C1 segment of cervical spinal cord (tissue), 14 donors: ENCODE measurements around the gene CSNK1D.

Experiments
- DNase-seq, 14 donors: peaks; one replicate each; lab custom pipeline; 2025; lab: John Stamatoyannopoulos, UW

Gene CSNK1D

DNA sequence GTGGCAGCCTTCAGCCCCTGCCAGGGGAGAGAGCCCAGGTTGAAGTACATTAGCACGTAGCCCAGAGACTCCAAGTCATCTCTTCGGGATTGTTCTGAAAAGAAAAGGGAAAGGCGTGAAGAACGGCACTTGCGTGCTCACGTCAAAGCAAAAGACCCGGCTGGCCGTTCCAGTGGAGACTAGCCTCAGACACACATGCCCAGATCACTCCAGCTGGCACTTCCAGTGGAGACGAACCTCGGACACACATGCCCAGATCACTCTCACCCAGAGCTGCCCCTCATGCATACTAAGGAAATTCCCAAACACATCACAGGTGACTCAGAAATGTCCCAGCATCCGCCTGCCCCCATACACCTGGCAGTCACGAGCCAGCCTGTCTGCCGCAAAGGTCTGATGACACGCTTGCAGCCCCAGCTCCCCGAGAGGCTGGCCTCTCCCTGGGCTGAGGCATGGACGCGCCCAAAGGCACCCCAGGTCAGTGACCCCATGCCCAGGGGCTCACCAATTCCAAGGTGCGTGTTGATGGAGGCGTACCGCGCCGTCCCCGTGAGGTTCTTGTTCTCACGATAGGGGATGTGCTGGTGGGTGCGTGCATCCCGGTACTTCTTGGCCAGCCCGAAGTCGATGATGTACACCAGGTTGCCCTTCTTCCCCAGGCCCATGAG lies 20.9 kb downstream of the CSNK1D start:
- DNase-seq: no peak

DNA sequence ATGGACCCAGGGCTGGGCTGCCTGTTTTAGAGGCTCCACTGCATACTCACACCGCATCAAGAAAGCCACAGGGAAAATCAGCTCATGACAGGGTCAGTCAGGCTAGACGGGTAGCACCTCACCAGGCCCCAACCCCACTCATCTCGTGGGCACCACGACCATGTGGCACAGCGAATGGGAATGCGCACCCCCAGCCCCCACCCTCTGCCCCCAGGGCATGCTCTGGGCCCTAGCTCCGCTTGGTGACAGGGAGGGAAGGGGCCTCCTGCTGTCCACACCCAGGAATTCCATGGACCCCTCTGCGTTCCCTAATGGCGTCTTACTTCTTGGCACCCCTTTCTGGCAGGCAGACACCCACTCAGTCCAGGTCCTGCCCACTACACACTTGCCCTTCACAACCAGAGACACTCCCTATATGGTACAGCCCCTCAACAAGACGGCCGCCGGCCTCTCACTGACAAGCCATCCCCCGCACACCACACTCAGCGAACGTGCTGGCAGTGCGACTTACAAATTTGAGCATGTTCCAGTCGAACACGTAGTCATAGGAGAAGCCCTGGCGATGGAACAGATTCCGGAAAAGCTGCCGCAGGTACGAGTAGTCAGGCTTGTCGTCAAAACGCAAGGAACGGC lies 22.5 kb downstream of the CSNK1D start:
- no peak for DNase-seq

DNA sequence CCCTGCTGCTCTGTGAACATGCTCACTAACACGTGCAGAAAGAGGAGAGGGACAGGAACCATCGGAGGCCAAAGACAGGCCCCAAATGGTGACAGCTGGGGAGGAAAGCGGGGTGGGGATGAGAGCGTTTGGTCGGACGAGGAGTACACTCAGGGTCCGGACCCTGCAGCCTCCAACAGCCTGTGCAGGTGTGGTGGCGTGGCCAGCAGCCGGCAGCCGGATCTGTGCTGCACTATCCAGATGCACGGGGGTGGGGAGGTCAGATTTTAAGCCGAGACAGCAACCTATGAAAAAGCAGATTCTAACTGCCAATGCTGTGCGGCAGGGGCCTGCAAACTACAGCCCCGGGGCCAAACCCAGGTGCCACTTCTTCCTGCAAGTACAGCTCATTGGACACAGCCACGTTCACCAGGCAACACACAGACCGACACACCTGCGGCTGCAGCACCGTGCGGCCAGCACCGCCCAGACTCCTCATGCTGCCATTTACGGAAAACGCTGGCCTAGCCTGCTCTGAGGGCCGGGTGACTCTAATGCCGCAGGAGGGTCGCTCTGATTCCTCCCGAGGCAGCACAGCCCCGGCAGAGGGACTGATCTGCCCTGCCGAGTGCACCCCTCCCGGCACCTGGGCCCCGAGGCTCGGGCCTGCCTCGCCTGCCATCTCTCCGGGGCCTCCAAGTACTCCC lies 23.5 kb downstream of the CSNK1D start:
- DNase-seq: no peak

DNA sequence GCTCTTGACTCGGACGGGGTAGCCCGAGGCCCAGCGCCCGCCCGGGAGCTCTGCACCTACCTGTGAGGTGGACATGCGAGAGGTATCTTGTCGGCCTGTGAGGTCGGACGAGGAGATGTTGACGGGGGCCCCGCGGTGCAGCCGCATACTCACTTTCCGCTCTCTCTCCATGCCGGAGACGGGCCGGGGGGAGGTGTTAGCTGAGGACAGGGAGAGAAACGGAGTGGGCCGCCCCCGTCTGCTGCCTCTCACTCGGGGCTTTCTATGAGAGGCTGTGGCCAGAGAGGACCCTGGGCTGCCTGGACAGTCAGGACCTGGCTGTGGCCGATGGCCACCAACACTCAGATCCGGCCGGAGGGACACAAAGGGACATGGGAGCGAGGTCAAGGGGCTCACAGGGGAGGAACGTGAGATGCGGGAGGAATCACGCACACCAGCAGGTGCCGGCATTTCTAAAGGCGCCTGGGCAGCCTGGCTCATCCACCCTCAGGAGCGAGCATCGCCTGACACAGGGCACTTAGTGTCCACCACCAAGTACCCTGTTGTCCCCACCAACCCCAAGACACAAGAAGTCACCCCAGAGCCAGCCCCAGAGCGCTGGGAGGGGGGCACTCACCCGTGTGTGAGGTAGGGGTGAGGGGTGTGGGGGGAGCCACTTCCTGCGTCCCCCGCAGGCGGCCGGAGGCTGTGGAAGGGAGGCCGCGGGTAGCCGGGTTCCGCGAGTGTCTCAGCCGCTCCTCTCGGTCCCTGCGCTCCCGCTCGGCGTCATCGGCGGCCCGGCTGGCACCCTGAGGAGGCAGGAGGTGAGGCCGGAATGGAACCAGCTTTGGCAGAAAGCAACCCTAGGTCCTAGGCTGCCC lies 24.5 kb downstream of the CSNK1D start:
- no peak for DNase-seq

DNA sequence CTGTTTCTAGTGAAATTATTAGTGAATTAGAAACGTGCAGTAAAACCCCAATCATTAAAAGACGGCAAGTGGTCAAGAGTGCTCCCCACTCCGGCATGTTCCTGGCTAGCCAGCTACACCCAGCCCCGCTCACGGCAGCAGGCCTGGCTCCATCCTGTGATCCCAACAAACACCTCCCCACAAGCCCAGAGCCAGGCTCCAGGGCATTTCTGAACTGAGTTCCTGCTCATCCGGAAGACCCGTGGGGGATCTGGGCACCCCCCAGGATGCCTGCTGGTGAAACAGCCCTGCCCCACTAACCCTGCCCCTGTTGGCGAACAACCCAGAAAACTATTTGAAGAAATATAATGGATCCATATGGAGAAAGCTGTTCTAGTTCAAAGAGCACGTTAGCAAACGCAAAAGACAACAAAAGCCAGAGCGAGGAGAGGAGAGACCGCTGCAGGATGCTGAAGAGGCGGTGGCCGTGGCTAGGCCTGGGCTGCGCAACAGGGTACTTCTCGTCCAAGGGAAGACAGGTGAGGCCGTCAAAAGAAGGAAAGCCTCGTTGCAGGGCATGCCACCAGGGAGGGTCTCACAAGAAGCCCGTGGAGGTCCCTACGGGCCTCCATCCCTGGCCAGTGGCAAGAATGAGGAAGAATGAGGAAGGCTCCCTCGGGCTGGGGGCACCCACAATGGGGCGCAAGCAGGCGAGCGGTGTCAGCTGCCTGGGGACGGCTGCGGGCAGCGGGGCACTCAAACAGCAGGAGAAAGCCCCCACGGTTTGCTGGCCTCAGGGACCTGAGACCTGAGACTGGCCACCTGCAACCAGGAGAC lies 25.4 kb downstream of the CSNK1D start:
- DNase-seq: no peak

DNA sequence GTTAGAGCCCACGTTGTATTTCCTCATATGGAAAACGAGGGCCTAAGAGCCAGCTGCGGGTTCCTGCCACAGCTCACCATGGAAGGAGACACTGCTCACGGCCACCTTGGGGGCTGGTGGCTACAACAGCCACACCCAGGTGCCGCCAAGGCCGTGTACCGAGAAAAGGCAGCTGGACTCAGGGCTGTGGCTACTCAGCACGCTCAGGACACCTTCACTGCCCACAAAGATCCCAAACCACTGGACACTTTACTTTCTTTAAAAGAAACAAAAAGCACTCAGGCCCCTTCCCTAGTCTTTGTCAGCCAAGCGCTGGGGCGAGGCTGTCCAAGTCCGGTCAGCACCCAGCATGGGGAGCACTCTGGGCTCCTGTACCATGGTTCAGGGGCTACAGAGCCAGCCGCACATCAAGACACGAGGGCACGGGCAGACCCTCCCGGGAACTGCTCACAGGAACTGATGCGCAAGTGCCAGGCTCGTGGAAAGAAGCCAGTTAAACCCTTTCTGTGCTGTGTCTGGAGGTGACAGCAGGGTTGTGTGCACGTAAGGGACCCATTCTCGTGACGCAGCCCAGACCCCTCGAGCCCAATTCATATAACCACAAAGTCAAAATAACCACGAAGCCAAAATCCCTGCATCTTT lies 26.2 kb downstream of the CSNK1D start:
- no peak for DNase-seq

DNA sequence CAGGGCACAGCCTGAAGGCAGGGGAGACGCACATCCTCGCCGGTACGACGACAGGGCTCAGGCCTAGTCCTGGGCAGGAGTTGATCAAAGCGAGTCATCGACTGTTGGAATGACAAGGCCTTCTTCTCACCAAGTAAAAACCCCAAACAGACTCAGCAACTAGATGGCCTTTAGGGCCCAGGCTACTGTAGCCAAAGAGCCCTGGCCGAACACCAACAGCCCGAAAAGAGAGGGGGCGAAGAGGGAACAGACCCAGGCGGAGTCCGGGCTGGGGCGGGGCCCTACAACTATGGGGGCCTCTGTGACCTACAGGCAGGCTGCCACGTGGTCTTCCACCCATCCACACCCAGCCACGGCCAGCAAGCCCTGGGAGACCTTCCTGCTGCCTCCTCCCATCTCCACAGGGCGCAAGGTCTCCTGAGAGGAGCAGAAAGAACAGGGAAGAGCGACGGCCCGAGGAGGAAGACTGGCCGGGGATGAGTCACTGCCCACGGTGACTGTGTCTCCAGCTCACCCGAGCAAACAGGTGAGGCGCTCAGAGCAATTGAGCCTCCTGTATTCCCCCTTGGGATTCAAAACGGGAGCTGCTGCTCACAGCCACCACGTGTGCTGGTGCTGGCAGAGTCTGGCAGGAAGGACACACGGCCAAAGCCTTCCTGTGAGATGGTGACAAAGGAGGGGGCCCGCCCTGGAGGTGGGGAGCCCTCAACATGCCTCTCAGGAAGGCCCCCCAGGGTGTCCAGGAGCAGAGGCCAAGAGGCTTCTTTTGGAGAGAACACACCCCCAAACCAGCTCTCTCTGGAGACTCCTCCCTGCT lies 26.9 kb downstream of the CSNK1D start:
- DNase-seq: peak in 2 of 14 donors; percentile 27 to 31

DNA sequence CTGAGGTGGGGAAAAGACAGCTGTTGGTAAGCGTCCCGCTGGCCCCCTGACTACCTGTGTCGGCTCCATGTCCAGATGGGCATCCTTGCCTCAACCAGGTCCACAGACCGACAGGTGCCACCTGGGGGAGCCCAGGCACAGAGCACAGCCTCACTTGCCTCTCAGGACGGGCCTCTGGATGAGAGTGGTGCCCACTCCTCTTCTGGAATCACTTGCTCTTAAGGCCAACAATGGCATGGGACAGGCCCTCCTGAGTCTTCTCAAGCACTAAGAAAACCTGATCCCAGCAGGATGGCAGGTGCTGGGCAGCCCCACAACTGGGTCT lies 27.5 kb downstream of the CSNK1D start:
- no peak for DNase-seq

DNA sequence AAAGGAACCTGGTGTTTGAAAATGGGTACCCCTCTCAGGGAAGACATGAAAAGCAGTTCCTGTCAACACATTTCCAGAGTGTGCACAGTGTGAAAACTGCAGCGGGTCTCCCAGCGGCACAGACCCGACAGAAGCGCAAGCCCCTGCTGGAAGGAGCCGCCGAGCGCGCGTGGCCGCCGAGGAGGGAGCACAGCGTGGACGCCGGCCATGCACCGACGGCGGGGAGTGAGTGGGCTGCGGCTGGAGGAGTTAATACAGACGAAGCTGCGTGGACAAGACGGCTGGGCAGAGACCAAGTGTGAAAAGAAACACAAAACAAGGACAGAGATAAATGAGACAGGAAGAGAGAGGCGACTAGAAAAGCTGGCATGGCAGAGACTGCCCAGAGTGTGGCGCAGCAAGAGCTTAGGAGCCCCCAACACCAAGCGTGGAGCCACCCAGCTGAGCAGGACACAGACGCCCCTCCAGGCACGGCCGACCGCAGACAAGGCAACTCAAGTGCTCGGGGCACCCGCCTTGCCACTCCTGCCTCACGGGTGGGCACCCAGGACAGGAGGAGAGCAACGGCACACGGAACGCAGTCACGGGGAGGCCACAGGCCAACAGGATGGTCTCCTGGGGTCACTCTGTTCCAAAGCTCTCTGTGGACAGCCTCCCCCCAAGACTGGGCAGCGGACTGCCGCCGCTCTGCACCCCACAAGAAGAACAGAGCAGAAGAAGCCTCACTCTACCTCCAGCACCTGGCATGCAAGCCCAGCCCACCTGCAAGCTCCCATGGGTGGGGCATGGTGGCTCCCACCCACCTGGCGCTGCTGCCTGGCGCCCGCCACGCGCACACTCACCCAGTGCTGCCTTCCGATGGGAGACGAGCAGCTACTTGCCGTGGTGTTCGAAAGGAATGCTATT lies 28.1 kb downstream of the CSNK1D start:
- no peak for DNase-seq

DNA sequence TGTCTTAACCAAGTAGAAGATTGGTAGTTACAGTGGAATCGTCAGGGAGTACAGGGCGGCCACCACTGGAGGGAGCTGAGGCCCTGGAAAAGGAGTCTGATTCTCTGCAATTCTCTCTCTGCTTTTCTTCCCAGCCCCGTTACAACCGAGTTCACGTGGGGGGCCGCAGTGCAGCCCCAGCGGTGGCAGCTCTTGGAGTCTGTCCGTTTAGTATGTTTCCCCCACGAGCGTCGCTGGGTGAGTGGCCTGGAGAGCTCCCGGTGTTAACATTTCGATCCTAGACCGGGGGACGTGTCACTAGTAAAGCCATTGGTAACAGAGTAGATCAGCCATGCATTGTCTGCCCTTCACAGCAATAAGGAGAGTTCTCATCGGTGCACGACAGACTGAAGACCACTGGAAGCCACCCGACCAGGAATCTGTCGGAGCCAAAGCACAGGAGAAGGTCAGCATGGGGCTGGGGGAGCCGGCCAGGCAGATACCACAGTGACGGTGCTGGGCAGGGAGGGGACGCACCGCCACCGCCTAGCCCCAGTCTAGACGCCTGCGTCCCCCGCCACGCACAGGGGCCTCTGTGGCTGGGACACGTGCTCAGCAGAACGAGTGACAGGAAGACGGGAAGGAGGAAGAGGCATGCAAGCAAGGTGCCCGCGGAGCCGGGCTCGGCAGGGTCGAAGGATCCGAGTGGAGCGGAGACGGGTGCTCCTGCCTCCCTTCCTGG lies 28.9 kb downstream of the CSNK1D start:
- DNase-seq: peak in 2 of 14 donors; percentile 12 to 57

DNA sequence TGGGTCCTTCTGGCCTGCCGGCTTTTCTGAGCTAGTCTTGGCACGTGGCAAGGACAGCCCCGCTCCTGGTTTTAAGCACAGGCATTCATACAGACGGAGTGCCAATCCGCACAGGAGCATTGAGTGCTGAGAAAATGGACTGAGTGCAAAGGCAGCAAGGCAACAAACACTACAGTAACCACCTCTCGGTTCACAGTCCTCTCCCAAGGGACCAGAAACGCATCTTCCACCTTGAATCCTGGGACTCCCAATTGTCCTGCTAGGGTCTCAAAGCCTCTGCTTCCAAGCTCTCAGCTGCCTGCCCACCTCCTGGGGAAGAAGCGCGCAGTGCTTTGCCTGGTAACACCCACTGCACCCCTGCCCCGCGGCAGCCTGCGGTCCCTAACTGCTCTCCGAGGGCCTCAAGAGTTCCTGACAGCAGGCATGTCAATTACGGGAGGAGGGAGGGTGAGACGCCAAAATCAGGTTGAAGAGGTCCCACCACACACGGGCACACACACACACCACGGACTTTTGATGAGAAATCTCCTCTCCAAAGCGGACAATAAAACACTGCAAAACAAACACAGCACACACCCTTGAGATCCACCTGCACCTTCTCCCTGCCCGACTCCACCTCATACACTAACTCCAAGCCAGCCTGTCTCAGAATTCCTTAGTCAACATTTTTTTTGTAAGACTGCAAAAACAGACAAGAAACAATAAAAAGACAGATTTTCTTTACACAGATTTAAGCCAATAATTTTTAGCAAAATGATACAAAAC lies 29.7 kb downstream of the CSNK1D start:
- DNase-seq: no peak

DNA sequence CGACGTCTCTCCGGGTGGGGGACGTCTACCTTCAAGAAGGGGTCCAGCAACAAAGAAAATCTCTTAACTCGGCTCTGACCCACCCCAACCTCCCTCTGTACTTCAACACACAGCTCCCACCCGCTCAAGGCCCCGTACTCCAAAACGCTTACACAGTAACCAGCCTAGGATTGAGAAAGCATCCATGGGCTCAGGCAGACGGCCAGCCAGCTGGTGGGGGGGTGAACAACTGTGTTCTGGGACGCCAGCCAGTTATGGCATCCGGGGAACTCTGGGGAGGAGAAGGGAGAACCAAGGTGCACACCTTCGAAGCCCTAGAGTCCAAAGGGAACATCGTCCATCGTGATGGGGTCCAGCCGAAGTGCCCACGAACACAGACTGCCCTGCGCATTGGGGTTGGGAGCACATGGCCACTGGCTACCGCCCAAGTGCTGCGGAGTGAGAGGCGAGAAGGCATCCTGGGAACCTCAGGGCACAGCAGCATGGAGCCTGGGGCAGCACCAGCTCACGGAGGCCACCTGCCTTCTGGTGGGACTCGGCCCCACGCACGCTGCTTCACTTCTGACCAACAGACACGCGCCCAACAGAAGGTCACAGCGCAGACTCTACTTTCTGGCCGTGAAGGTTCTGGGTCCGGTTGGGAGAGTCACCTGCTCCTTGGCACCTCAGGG lies 30.4 kb downstream of the CSNK1D start:
- DNase-seq: peak in 13 of 14 donors; percentile 20 to 82 (median 66)

DNA sequence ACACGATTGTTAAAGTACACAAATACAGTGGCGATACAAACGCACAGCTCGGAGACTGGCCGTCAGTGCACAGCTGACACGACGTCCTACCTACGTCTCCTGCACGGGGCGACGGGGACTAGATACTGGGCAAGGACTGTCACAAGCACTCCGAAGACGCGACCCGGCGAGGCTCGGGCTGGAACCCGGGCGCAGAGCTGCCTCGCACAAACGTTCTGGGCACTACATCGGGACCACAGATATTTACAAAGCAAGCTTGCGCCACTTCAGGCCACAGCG lies 30.9 kb downstream of the CSNK1D start:
- no peak for DNase-seq

DNA sequence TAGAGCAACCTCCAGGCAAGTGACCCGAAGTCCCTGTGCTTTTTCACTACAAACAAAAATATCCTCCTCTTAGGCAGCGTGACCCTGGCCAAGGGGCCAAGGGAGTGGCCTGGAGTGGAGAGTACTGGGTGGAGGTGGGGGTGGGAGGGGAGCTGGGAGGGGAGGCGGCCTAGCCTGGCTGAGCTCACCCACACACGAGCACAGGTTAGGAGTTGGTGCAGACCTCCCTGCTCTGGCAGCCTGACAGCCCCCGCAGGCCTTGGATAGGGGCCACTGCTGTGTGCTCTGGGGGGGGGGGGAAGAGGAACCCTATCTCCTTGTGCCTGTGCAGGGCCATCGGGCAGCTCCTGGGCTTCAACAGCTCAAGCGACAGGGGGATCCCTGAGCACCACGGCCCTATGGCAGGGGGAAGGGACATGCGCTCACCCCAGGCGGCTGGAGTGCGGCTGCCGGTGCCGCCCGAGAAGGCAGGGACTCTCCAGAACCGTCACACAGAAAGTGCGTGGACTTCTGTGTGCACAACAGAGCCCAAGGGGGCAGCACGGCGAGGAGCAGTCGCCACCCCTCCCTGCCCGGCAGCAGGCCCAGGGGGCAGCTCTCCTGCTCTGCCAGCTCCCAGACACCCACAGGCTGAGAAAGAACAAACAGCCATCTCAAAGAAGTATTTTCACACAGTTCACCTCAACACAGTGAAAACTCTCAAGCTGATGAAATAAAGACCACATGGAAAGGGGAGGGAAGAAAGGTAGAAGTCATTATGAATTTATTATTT lies 31.4 kb downstream of the CSNK1D start:
- DNase-seq: peak in 3 of 14 donors; percentile 46 to 72 (median 71)

DNA sequence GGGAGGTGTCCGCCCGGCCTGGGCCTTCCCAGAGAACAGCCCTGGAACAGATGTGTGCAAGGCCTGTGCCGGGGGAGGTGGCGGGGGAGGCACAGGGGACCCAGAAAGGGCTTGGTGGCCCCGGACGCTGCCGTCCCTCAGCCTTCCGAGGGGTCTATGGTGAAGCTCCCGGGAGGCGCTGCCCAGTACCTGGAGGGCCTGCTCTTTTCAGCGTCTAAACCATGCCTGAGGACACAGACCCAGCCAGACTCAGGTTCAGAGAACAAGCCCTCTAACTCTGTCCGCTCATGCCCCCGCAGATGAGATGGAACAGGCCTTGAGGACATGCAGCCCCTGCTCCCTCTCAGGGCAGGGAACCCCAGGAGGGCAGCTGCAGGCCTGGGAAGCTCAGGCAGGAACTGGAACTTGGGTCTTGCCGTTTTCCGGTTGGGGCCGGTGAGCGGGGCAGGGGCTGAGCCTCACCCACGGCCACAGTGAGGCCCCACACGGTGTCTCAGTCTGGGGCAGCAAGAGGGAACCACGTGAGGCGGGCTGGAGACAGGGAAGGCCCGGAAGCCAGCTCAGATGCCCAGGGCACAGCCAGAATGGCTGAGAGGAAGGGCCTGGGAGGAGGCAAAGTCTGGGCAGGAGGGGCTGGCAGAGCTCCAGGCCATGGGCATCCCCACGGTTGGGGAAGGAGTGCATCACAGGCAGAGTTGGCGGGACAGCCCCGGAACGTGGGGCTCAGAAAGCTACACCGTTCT lies 32.1 kb downstream of the CSNK1D start:
- DNase-seq: peak in 12 of 14 donors; percentile 32 to 82 (median 67)
